DOHH2 (cell line): Measurements from ENCODE around the gene SPINK8.

Experiments
- CTCF ChIP-seq: fragments of 200-600 bp; sonication (generic); IDR thresholded peaks from one replicate; pipeline ENCODE4 v1.5.1; 2014; ENCODE audit warnings: antibody characterized with exemption, mild to moderate bottlenecking, low read depth, low read length; ENCODE audit not compliant: poor library complexity, severe bottlenecking
- EZH2phosphoT487 ChIP-seq: fragments of 200-600 bp; sonication (generic); IDR thresholded peaks from 2 replicates; pipeline ENCODE4 v1.6.1; 2017; ENCODE audit warnings: borderline replicate concordance, mild to moderate bottlenecking, antibody characterized with exemption, low read length, moderate library complexity, mixed read lengths

DNA sequence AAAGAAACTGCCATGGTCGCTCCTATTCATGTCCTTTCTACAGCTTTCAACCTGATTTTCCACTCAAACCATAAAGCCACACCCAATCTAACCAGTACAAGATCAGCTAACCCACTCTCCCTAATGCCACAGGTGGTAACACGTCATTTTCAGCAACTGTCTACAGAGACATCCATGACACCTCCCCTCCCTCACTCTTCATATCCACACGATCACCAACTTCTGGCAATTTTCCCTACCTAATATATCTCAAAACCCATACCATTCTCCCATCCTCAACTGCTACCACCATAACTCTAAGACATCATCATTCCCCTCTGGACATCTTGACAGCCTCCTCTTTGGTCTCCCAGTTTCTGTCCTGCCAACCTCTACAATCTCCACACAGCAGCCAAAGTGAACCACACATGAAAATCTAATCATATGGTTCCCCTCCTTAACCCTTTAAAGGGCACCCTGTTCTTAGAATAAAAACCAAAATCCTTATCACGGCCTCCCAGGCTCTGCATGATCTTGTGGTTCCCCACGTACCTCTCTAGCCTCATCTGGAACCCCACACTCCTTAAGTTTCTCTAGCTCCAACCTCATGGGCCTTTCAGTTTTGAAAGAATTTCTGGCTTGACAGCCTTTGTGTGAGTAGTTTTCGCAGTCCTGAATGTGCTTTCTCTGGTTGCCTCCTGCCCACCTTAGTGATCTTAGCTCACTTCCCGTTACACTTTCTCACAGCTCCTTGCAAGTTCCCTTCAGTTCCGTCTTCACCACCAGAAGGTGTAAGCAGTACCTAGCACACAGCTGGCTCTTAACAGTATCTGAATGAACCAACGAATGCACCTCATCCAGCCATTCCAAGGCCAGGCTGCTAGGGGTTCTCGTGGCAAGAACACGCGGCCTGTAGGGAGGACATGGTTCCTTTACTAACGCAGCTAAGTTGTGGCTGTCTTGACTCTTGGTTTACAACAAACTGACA, 33.4 kb downstream of the SPINK8 start:
- TF ChIP-seq CTCF (no peak), EZH2phosphoT487 (no peak)
